WI38 (cell line): ENCODE data around the gene ELMO2.

Source experiments
- H3K4me3 ChIP-seq: 2 replicates; pipeline ENCODE4 v1.5.1; 2011; ENCODE audit warnings: low read depth, mild to moderate bottlenecking, control low read depth, low read length
- TF ChIP-seq, protein P1 (sequence below): IDR thresholded peaks from 2 replicates; pipeline ENCODE4 v1.5.1; 2012; ENCODE audit warnings: low read depth, mild to moderate bottlenecking, control low read depth, low read length

ELMO2 gene

DNA sequence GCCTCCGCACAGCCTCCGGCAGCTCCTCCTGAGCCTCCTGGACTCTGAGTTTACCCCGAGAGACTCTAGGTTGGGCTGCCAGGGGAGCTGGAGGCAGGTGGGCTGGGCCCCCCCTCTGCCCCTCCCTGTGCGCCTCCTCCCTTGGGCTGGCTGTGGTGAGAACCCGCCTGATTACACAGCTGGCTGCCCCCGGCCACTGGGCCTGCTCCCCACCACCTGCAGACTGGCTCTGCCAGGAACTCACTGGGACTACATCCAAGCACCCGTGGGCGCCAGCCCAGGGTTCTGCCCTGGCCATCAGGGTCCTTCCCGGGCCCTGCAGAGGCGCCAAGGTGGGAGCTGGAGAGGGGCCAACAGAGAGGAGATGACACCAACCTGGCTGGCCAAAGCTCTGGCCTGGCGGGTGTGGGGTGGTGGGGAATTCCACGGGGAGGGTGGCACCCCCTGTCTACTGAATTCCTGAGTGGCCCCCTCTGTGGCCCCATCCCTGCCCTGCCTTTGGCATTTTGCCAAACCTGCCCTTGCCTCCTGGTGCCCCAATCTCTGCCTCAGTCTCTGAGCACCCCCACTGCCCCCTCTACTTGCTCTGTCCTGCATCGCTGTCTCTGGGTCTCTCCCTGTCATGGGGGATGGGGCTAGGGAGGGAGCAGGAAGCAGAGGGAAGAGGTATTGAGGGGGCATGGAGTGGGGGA is 76.2 kb downstream of the ELMO2 start:
- no peak overlapping the region for H3K4me3 ChIP-seq
- TF ChIP-seq, protein P1, sequence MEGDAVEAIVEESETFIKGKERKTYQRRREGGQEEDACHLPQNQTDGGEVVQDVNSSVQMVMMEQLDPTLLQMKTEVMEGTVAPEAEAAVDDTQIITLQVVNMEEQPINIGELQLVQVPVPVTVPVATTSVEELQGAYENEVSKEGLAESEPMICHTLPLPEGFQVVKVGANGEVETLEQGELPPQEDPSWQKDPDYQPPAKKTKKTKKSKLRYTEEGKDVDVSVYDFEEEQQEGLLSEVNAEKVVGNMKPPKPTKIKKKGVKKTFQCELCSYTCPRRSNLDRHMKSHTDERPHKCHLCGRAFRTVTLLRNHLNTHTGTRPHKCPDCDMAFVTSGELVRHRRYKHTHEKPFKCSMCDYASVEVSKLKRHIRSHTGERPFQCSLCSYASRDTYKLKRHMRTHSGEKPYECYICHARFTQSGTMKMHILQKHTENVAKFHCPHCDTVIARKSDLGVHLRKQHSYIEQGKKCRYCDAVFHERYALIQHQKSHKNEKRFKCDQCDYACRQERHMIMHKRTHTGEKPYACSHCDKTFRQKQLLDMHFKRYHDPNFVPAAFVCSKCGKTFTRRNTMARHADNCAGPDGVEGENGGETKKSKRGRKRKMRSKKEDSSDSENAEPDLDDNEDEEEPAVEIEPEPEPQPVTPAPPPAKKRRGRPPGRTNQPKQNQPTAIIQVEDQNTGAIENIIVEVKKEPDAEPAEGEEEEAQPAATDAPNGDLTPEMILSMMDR = no peak

DNA sequence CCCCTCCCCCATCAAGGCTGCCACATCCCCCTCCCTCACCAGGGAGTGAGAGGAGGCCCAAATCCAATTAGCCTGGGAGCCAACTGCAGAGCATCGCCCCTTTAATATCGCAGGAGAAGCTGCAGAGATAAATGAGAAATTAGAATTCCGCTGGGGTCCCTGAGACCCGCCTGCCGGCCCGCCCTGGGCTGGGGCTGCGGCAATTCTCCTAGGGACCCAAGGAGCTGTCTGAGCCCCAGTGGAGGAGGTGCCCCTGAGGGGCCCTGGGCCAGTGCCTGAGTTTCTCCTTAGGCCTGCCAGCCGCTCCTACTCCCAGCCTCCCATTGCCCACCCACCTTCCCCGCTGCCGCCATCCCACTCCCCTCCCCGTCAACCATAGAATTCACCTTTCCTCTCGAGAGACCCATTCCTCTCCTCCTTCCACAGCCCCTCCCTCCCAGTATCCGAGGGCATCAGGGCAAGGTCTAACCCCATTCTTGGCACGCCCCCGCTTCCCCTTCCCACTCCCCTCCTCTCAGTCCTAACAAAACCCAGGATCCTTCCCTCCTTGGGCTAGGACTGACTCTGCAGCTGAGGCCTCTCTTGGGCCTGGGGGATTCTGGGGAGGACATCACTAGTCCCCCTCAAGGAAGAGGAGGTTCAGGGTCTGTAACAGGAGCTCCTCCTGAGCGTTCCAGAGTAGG is 78.1 kb downstream of the ELMO2 start:
- no peak overlapping the region for H3K4me3 ChIP-seq
- TF ChIP-seq, protein P1 = no peak

DNA sequence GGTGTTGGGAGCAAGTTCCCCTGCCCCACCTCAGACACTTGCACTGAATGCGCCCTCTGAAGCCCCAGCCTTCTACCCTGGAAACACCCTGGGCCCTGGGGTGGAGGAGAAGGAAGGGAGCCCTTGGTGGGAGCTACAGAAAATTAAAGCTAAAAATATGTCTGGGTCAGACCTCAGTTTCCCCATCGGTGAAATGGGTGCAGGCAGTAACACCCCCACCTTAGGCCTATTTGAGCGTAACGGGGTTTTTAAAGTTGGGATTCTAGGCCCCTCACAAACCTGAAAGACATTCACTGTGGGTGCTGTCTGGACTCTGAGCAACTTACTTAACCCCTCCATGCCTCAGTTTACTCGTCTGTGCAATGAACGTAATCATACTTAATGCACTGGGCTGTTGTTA is 78.9 kb downstream of the ELMO2 start:
- TF ChIP-seq, protein P1 = no peak

DNA sequence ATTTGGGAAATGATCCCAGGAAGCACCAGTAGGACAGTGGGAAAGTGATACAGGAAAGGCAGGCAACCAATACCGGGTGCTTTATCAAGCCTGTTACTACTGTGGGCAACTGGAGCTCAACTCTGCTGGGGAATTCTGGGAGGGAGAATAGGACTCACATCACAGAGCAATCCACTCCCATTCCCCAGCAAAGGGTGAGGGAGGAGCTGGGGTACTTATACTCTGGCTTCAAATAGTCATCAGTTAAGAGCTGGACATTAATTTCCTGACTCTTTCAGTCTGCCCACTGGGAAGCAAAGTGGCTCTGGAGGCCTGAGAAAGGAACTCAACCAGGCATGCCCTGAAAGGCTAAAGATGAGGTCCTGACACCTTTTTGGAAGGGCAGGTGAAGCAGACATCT is 80.6 kb downstream of the ELMO2 start:
- TF ChIP-seq, protein P1 = no peak
- H3K4me3 ChIP-seq = no peak overlapping the region

More for the DNA sequence above, 78.9 kb downstream of the ELMO2 start:
- no peak overlapping the region for H3K4me3 ChIP-seq

DNA sequence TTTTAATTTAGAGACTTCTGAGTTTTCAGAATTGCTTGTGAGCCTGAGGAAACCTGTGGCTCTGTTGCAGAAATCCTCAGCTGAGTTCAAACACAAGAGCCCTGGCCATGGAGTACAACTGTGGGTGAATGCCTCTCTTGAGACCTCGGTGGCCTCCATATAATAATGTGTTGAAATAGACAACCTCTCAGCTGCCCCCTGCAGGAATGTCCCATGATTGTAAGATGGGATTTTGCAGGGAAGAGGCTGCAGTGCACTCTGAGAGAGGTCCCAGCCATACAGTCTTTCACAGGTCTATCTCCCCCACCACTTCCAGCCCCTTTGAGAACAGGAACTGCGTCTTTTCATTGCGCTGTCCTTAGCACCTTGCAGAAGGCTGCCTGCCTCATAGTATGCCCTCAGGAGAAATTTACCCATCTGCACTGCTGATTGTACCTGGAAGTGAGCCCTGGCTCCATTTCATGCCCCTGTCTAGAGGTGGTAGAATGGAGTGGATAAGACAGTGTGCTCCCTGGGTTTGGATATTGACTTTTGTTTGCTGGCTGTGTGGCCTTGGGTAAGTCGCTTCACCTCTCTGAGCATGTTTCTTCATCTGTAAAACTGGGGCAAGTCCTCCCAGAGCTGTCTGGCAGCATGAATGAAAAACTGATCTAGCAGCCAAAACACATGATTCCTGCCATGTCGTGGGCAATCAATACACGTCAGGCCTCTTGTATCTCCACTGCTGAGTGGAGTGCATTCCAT is 81.3 kb downstream of the ELMO2 start:
- TF ChIP-seq, protein P1 = peak; percentile 23
- H3K4me3 ChIP-seq = no peak overlapping the region

DNA sequence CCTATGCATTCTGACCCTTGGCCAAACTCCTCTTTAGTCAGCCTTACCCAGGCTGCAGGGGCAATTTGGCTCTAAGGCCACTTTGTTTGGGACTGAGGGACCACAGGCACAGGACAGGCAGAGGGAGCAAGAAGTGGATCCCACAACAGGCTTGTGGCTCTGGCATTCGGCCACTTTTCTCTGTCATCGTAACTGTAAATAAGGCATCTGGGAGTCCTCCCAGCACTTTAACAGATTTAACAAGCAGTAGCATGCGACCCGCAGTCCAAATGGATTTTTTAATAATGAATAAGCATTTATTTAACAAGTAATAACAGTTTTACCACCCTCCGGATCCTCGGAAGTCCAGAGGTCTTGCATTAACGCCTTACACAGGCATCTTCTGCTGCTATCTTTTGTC is 82.0 kb downstream of the ELMO2 start:
- TF ChIP-seq, protein P1 = no peak
- H3K4me3 ChIP-seq = no peak overlapping the region

DNA sequence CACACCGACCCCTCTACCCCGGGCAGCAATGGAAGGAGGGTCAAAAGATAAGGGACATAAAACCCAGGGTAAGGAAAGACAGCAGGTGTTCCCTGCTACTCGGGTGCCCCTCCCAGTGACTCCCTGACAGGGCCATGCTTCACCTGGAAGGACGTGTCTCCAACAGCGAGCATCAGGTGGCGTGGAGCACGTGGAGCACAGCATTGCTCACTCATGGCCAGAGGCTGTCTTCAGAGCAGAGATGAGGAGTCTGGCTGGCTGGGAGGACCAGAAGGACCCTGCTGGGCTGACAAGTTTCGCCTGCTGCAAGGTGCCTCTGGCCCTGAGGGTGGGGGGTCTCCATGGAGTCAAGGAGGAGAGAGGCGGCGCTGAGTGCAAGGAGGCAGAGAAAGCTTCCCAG is 82.9 kb downstream of the ELMO2 start:
- TF ChIP-seq, protein P1 = no peak

More for the DNA sequence above, 82.9 kb downstream of the ELMO2 start:
- H3K4me3 ChIP-seq = no peak overlapping the region
